SU-DHL-6 (cell line): ENCODE measurements around the gene AHRR.
"Not testable (repeated sequence)": the region's sequence is repeated elsewhere in the genome, so short reads cannot be mapped to it uniquely, and the experiment has no call there.

ENCODE experiments used
- CTCF ChIP-seq: fragments of 200-600 bp; sonication (generic); IDR thresholded peaks from one replicate; pipeline ENCODE4 v1.5.1; 2017; ENCODE audit warnings: antibody characterized with exemption, mild to moderate bottlenecking, low read length, moderate library complexity; ENCODE audit not compliant: insufficient read depth, poor library complexity, severe bottlenecking
- EZH2phosphoT487 ChIP-seq: fragments of 200-600 bp; sonication (generic), shearing (Covaris generic); conservative IDR thresholded peaks from 2 replicates; pipeline ENCODE4 v1.6.1; 2018; ENCODE audit warnings: mild to moderate bottlenecking, antibody characterized with exemption, low read length, moderate library complexity, mixed read lengths

GRCh38 chr5:398141-398474 lies 76.6 kb downstream of the AHRR start:
- TF ChIP-seq CTCF, EZH2phosphoT487: not testable (repeated sequence)
